WTC11 (cell line): ENCODE measurements around the gene PDE8B.

Experiments used
- CTCF ChIP-seq: fragments of 200-600 bp; IDR thresholded peaks from 2 replicates; pipeline ENCODE4 v1.8.0; 2022; ENCODE audit warnings: antibody characterized with exemption
- E2F1 ChIP-seq: sonication (generic); formaldehyde crosslinking; IDR thresholded peaks from 2 replicates; pipeline ENCODE4 v1.8.0; 2022; ENCODE audit warnings: mild to moderate bottlenecking, missing genetic modification reagents
- JUN ChIP-seq: sonication (generic); formaldehyde crosslinking; IDR thresholded peaks from 2 replicates; pipeline ENCODE4 v1.8.0; 2023; ENCODE audit warnings: mild to moderate bottlenecking, missing genetic modification reagents
- SP1 ChIP-seq: sonication (generic); formaldehyde crosslinking; conservative IDR thresholded peaks from 2 replicates; pipeline ENCODE4 v1.8.1; 2022; ENCODE audit warnings: missing genetic modification reagents
- USF2 ChIP-seq: sonication (generic); formaldehyde crosslinking; IDR thresholded peaks from 2 replicates; pipeline ENCODE4 v1.8.1; 2023; ENCODE audit warnings: mild to moderate bottlenecking, missing genetic modification reagents, moderate library complexity
- TF ChIP-seq, protein P1 (sequence below): fragments of 250-450 bp; sonication (Bioruptor Pico); IDR thresholded peaks from 2 replicates; pipeline ENCODE4 v2.1.2; 2022; ENCODE audit warnings: mild to moderate bottlenecking, moderate library complexity
- TF ChIP-seq, protein P2 (sequence below): sonication (generic); formaldehyde crosslinking; IDR thresholded peaks from 2 replicates; pipeline ENCODE4 v1.8.0; 2022; ENCODE audit warnings: mild to moderate bottlenecking, missing genetic modification reagents

DNA sequence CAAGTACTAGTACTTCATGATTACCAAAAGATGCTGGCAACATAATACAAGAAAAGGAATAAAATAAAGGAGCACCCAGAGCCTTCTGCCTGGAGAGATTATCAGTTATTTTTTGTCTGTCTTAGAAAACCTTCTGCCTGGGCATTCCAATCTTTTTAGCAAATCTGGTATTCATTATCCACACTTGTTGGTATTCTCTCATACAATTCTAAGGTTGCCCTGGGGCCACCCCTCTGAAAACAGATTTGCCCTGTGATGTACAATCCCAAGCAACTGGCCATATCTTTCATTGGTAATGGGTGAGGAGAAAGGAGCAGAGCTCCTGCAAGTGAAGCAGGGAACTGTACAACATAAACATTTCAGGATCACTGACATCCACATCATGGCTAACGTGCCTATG lies 233.9 kb downstream of the PDE8B start:
- TF ChIP-seq, protein P1, sequence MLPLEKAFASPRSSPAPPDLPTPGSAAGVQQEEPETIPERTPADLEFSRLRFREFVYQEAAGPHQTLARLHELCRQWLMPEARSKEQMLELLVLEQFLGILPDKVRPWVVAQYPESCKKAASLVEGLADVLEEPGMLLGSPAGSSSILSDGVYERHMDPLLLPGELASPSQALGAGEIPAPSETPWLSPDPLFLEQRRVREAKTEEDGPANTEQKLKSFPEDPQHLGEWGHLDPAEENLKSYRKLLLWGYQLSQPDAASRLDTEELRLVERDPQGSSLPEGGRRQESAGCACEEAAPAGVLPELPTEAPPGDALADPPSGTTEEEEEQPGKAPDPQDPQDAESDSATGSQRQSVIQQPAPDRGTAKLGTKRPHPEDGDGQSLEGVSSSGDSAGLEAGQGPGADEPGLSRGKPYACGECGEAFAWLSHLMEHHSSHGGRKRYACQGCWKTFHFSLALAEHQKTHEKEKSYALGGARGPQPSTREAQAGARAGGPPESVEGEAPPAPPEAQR (CRISPR knock-in tag): no peak
- TF ChIP-seq E2F1 (CRISPR knock-in tag): no peak
- TF ChIP-seq CTCF: no peak
- TF ChIP-seq, protein P2, sequence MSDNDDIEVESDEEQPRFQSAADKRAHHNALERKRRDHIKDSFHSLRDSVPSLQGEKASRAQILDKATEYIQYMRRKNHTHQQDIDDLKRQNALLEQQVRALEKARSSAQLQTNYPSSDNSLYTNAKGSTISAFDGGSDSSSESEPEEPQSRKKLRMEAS (CRISPR knock-in tag): no peak
- TF ChIP-seq JUN (CRISPR knock-in tag): no peak
- no peak for TF ChIP-seq USF2 (CRISPR knock-in tag)
- no peak for TF ChIP-seq SP1 (CRISPR knock-in tag)
